Measurements from ENCODE around the gene MYO3B. TPM values are rescaled to one million over a fixed set of nuclear protein-coding genes. Genes with fewer than 3 reads are reported as not detected.

MYO3B gene
- polyA plus RNA-seq, 5 donors: 2.3 to 3.8 (median 3.1) TPM

DNA sequence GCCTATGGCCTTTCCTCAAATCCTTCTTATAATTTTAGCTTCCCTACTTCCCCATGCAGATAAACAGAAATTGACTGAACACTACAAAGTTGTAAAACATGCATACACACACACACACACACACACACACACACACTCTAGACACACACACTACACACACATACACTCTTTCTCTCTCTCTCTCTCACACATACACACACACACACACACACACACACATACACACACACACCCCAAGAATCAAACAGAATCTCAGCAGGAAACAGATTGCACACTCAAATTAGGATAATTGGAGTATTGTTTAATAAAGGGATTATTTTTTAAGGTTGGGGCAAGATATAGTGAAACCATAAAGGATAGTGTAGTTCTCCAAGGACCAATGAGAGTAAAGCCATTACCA lies 385.0 kb downstream of the MYO3B start:
- DNase-seq: no peak

DNA sequence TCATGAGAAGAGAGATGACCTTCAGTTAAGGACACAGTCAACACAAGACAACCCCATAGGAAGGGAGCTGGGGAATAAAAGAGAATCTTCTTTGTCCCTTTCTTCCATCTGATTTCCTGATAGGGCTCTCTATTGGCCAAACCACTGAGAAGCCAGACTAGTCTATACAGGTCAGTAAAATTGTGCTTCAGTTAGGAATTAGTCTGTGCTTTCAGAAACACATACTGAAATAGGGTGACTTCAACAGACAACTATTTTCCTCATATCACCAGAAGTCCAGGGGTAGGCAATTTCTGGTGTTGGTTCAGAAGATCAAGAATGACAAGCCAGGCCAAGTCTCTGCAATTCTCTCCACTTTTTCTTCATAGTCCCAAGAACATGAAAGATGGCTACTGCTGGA lies 385.5 kb downstream of the MYO3B start:
- DNase-seq: no peak

- no peak for DNase-seq
Measured at GRCh38 chr2:170566138-170566537, 388.2 kb downstream of the MYO3B start.

- no peak for DNase-seq
Measured at GRCh38 chr2:170567429-170567828, 389.5 kb downstream of the MYO3B start.

- DNase-seq: no peak
Measured at GRCh38 chr2:170568511-170568910, 390.6 kb downstream of the MYO3B start.

- DNase-seq: no peak
Measured at GRCh38 chr2:170571612-170572011, 393.7 kb downstream of the MYO3B start.

DNA sequence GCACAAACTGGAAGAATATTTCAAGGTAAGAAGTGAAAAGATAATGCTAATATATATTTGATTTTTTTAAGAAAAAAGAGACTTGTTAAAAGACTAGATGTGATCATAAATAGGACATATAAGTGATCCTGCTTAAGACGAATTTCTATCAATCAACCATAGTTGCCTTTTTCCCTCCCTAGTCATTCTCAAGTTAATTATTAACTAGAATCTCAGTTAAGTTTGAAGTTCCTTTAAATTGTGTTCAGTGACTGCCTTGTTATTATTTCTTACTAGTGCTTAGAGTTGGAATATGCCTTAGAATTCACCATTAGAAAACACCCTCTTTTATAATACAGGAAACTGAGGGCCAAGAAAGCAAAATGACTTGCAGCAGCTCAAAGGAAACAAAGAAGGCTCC lies 395.7 kb downstream of the MYO3B start:
- no peak for DNase-seq

DNA sequence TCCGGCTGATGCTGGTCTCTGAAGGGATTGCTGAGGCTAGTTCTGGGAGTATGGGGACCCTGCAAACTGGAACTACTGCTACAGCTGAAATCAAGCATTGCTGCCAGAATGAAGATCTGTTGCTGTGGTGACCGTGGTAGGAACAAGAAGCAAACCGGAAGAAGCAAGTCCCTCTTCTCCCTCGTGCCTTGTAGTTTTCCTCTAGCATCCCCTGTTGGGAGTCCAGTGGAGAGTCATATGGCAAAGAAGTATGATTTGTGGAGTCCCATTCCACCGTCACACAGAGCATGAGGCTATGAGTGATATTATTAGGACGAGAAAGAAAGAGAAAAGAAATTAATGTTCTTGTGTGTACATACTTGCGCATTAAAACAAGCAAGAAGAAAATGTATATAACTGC lies 398.3 kb downstream of the MYO3B start:
- no peak for DNase-seq

GRCh38 chr2:170577356-170577755 lies 399.4 kb downstream of the MYO3B start:
- DNase-seq: no peak

GRCh38 chr2:170578606-170579005 lies 400.7 kb downstream of the MYO3B start:
- DNase-seq: no peak

GRCh38 chr2:170579511-170579910 lies 401.6 kb downstream of the MYO3B start:
- no peak for DNase-seq

DNA sequence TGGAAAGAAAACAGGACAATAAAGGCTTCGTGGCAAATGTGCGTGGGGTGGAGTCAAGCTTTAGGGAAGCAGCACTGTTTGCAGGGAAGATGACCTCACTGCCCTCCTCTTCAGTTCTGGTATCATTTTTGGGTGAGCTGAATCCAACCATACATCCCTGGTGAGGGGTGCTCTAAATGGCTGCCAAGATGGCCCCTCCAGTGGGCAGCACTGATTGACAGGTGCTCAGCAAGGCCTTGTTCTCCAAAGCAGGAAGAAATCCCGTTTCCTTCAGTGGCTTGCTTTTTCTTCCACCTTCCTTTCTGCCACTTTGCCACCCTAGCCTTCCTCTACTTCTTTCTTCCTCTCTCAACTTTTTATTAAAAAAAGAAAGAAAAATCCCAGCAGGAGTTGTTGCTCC lies 404.4 kb downstream of the MYO3B start:
- no peak for DNase-seq

GRCh38 chr2:170582751-170583463 lies 405.0 kb downstream of the MYO3B start:
- DNase-seq: no peak

DNA sequence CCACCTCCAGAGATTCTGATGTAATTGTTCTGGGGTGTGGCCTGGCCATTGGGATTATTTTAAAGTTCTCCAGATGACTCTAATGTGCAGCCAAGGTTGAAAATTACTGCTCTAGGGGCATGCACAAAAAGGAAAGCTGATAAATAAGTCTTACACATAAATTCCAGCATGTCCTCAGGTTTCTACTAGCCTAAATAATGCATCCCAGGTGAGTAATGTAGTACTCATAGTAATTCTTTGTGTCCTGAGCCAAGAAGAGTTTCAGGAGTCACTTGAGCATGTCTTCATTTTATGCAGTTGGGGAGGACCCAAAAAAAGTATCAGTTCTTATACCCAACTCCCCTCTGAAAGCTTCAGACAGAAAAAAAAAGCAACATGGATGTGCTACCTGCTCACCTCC lies 407.1 kb downstream of the MYO3B start:
- no peak for DNase-seq

DNA sequence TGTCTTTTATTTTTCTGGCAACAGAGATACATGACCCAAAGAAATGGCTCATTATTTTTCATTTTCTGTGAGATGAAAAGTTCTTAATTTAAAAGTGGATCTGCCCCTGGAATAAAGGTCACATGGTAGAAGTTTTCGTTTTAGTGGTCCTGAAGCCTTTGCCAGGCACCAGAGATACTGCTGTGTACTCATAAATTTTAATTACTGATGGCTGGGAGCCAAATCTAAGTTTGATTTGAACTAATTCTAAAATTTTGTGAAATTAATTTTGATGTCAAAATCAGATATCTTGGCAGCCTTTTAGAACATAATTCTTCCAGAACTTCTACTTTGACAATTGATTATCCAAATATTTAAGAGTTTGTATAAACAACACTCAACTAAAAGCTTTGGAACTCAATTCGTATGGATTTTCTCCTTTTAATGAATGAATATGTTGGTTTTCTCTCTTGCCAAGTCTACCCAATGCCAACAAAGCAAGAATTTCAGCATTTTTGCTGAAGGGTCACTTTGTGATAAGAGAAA lies 408.7 kb downstream of the MYO3B start:
- peak; percentile 42 to 46 for DNase-seq

GRCh38 chr2:170587117-170587516 lies 409.2 kb downstream of the MYO3B start:
- DNase-seq: peak in 1 of 2 donors; percentile 48

DNA sequence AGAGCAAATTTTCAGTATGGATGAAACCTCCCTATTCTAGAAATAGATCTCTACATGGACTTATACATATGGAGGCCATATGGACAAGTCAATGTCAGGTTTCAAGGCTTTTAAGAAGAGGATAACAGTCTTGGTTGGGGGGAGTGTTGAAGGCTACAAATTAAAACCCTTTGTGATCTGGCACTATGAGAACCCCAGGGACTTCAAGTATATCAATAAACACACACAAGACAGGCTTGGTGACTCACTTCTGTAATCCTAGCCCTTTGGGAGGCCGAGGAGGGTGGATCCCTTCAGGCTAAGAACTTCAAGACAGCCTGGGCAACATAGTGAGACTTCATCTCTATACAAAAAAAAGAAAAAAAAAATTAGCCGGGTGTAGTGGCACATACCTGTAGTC lies 410.0 kb downstream of the MYO3B start:
- no peak for DNase-seq

DNA sequence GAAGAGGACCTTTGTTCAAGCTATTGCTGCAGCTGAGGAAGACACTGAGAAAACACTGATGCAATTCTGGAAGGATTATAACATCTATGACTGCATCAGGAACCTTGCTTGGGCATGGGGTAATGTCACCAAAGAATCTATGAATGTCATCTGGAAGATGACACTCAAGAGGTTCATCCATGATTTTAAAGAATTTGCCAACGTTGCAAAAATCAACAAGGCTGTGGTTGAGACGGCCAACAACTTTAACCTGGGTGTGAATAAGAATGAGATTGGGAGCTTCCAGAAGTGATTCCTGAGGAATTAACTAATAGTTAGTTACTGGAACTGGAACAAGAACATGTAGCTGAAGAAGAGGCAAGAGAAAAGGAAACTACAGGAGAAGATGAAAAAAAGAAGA lies 410.8 kb downstream of the MYO3B start:
- DNase-seq: no peak

DNA sequence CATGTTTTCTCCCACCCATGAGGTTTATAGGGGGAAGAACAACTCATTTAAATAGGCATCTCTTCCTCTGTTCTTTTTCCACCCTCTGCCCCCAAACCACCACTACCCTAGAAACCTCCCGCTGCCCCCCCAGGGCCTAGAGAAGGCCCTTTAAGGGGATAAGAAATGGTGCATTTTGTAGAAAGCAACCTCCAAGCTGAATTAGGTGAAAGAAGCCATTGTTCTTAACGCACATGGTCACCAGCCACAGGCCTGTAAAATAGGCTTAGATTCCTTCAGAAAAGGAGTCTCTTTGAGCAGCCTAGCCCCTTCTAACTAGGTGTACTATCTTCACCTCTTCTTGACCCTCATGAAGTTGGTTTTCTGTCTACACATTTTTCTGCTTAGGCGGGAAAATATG lies 418.6 kb downstream of the MYO3B start:
- DNase-seq: no peak

DNA sequence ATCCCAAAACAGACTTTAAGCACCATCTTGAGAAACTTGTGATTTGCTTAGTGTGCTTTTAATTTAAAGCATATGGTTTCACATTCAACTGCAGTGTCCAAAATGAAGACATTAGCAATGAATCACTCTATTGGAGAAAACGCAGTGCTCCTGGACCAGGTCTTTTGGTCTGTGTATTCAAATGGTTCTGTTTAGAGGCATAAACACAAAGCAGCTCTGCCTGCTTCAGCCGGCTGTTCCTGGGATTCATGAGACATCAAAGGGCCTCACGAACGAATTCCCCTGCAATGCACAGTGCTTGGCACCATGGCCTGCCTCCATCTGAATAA lies 420.1 kb downstream of the MYO3B start:
- peak in 1 of 2 donors; percentile 50 for DNase-seq

GRCh38 chr2:170601489-170601888 lies 423.5 kb downstream of the MYO3B start:
- DNase-seq: no peak

DNA sequence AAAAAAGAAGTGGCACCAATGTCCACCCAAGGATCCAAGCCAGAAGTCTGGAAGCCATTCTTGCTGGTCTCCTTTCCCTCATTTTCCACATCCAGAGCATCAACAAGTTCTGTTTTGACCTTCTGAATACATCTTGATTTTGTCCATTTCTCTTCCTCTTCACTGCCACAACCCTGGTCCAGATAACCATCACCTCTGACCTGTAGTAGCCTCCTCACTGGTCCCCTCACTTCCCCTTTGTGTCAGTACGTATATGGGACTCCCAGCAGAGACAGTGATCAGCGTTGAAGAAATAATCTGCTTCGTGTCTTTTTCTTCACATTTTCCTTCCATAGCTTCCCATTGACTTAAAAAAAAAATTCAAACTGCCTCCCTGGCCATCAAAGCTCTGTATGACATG lies 427.9 kb downstream of the MYO3B start:
- DNase-seq: no peak

DNA sequence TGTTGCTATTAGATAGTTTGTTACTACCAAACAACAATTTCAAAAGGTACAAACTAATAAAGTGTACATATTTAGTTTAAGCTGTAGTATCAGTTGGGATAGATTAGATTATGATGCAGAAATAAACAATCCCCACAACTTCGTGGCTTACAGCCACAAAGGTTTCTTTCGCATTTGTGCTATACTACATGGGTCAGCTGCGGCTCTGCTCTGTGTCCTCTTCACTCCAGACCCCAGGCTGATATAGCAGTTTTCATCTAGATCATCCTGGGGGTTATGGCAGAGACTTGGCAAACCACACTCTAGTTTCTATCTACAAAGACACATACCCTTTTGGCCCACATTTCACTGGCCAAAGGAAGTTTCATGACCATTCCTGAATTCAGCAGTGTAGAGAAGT lies 429.2 kb downstream of the MYO3B start:
- DNase-seq: peak in 1 of 2 donors; percentile 37

- peak in 1 of 2 donors; percentile 30 for DNase-seq
Measured at GRCh38 chr2:170610615-170611014, 432.7 kb downstream of the MYO3B start.
